Esophagus squamous epithelium (tissue), 5 donors: Measurements from ENCODE around the gene KLF7. TPM values are rescaled to one million over a fixed set of nuclear protein-coding genes. Genes with fewer than 3 reads are reported as not detected.
A peak's percentile ranks its signal among the peaks of the same experiment; 100 is the strongest.

ENCODE experiments used
- DNase-seq: peaks from one replicate; lab custom pipeline; 2025; lab: John Stamatoyannopoulos, UW
- H3K27ac ChIP-seq, 4 donors: fragments of 200-600 bp; sonication (generic); one replicate each; pipeline ENCODE4 v1.5.1; 2016 to 2019; ENCODE audit warnings: mild to moderate bottlenecking in 1 of 4
- H3K27me3 ChIP-seq, 4 donors: fragments of 200-600 bp; sonication (generic); 1 replicate in 3 of 4; 2 replicates in 1 of 4; pipeline versions ENCODE4 v1.5.1 to v1.6.0; 2017 to 2021; ENCODE audit warnings: antibody characterized with exemption in 1 of 4
- H3K36me3 ChIP-seq, 3 donors: fragments of 200-600 bp; sonication (generic); one replicate each; pipeline ENCODE4 v1.5.1; 2016 to 2019
- H3K4me1 ChIP-seq, 3 donors: fragments of 200-600 bp; sonication (generic); one replicate each; pipeline ENCODE4 v1.5.1; 2017 to 2019
- H3K4me3 ChIP-seq, 4 donors: fragments of 200-600 bp; sonication (generic); 1 replicate in 3 of 4; 2 replicates in 1 of 4; pipeline ENCODE4 v1.5.1; 2016 to 2019; ENCODE audit warnings: mild to moderate bottlenecking in 2 of 4, moderate library complexity in 1 of 4
- H3K9me3 ChIP-seq, 3 donors: fragments of 200-600 bp; sonication (generic); one replicate each; pipeline ENCODE4 v1.5.1; 2016 to 2019
- CTCF ChIP-seq, 6 experiments: fragments of 450-650 bp in 4 of 6; fragments of 200-600 bp in 2 of 6; sonication (generic) in 2 of 6; IDR thresholded peaks; one replicate each; pipeline ENCODE4 v1.5.1; 2016 to 2019; ENCODE audit warnings: antibody characterized with exemption in 6 of 6, mild to moderate bottlenecking in 4 of 6, moderate library complexity in 4 of 6
- POLR2A ChIP-seq, 4 donors: fragments of 450-650 bp; IDR thresholded peaks; one replicate each; pipeline ENCODE4 v1.6.1; 2017; ENCODE audit warnings: antibody characterized with exemption in 4 of 4, mild to moderate bottlenecking in 4 of 4, moderate library complexity in 3 of 4
- WGBS, 2 donors: methylation state at CpG; one replicate each; pipeline ENCODE4 v1.1.5; 2018; 5-methylcytosine and 5-hydroxymethylcytosine counted together
- intact Hi-C: fragments of 100-400 bp; cut with DNase I; formaldehyde crosslinking; loops from one replicate; pipeline ENCODE4 v1.15.0; 2022
- total RNA-seq, 4 donors: library from RNA; depleted of rRNA; stranded (reverse); fragments of >200 nt; gene quantifications; one replicate each; pipeline ENCODE4 v1.1.0, GENCODE V29; 2016
- donor health status: DM: yes; HTN: yes; CAD: no.

Gene KLF7
- total RNA-seq, 4 donors from 2014 or later: 6.5 to 24.8 (median 15.2) TPM

GRCh38 chr2:207164006-207164831 is 1.5 kb downstream of the KLF7 start:
- DNase-seq: peak; percentile 2

GRCh38 chr2:207163756-207164005 is 2.1 kb downstream of the KLF7 start:
- no peaks in the 10 kb centered on the region for H3K36me3 ChIP-seq
- 0 to 7% methylated on average over 2 of the region's 2 CpGs for WGBS, 2 donors
- TF ChIP-seq CTCF (IDR thresholded peaks at IDR 0.05) (no peak), POLR2A (IDR thresholded peaks at IDR 0.05) (no peak)
- H3K27ac ChIP-seq: peak overlapping the region; percentile 93 to 100 (median 100)
- intact Hi-C loops: loop anchor here (10.0 kb wide), 1 partner anchor 301 kb away; no protein-coding TSS in a partner anchor
- no peaks in the 10 kb centered on the region for H3K27me3 ChIP-seq
- no peaks in the 10 kb centered on the region for H3K9me3 ChIP-seq
- H3K4me1 ChIP-seq: peaks cover 8 to 69% (median 23%) of the 10 kb centered on the region in 3 donors
- H3K4me3 ChIP-seq: peak overlapping the region; percentile 68 to 91 (median 76)
- DNase-seq: no peak

More at GRCh38 chr2:207164006-207164831, 1.5 kb downstream of the KLF7 start:
- intact Hi-C loops: loop anchor here (10.0 kb wide), 1 partner anchor 301 kb away; no protein-coding TSS in a partner anchor
- H3K27me3 ChIP-seq: no peaks in the 10 kb centered on the region
- TF ChIP-seq POLR2A (IDR thresholded peaks at IDR 0.05) (peak in 2 of 4 donors; percentile 25 to 38), CTCF (IDR thresholded peaks at IDR 0.05) (no peak)
- no peaks in the 10 kb centered on the region for H3K9me3 ChIP-seq
- WGBS, 2 donors: 0 to 3% methylated on average over 19 to 20 of the region's 20 CpGs
- peaks cover 8 to 64% (median 19%) of the 10 kb centered on the region in 3 donors for H3K4me1 ChIP-seq
- H3K27ac ChIP-seq: peak overlapping the region; percentile 93 to 100 (median 100)
- H3K36me3 ChIP-seq: no peaks in the 10 kb centered on the region
- H3K4me3 ChIP-seq: peak overlapping the region; percentile 68 to 91 (median 76)

GRCh38 chr2:207163053-207163755 is 2.5 kb downstream of the KLF7 start:
- H3K4me3 ChIP-seq: peak overlapping the region; percentile 68 to 91 (median 76)
- H3K27ac ChIP-seq: peak overlapping the region; percentile 93 to 100 (median 100)
- peaks cover 4 to 74% (median 24%) of the 10 kb centered on the region in 3 donors for H3K4me1 ChIP-seq
- WGBS, 2 donors: 12 to 17% methylated on average over 7 of the region's 7 CpGs
- DNase-seq: no peak
- H3K36me3 ChIP-seq: no peaks in the 10 kb centered on the region
- no peaks in the 10 kb centered on the region for H3K27me3 ChIP-seq
- TF ChIP-seq POLR2A (IDR thresholded peaks at IDR 0.05) (peak in 2 of 4 donors; percentile 60 to 62), CTCF (IDR thresholded peaks at IDR 0.05) (no peak)
- H3K9me3 ChIP-seq: no peaks in the 10 kb centered on the region
- intact Hi-C loops: loop anchor here (10.0 kb wide), 1 partner anchor 302 kb away; no protein-coding TSS in a partner anchor

- Histone ChIP-seq H3K36me3 (no peaks in the 10 kb centered on the region), H3K4me3 (peak overlapping the region in 3 of 4 donors; percentile 68 to 76 (median 76)), H3K27me3 (no peaks in the 10 kb centered on the region), H3K27ac (peak overlapping the region; percentile 93 to 100 (median 100)), H3K4me1 (peaks cover 2 to 72% (median 27%) of the 10 kb centered on the region in 3 donors), H3K9me3 (no peaks in the 10 kb centered on the region)
- intact Hi-C loops: loop anchor here (10.0 kb wide), 1 partner anchor 302 kb away; no protein-coding TSS in a partner anchor
- DNase-seq: no peak
- 67 to 68% methylated on average over 8 of the region's 8 CpGs for WGBS, 2 donors
- TF ChIP-seq CTCF (IDR thresholded peaks at IDR 0.05) (no peak), POLR2A (IDR thresholded peaks at IDR 0.05) (no peak)
Observed at GRCh38 chr2:207162316-207162715, 3.4 kb downstream of the KLF7 start.
